GM12864 (cell line): ENCODE measurements around the gene SORCS2.
"Not testable (repeated sequence)": the region's sequence is repeated elsewhere in the genome, so short reads cannot be mapped to it uniquely, and the experiment has no call there.

Experiments
- DNase-seq: peaks from one replicate; pipeline ENCODE4 v3.0.0-alpha.2; 2011; ENCODE audit warnings: low read depth
- H3K4me3 ChIP-seq: 2 replicates; pipeline ENCODE4 v1.5.1; 2011; ENCODE audit warnings: mild to moderate bottlenecking, low read depth, low read length, control low read depth
- CTCF ChIP-seq: IDR thresholded peaks from 2 replicates; pipeline ENCODE4 v1.5.1; 2011; ENCODE audit warnings: low read depth, mild to moderate bottlenecking, moderate library complexity, low read length, control low read depth, inconsistent platforms; ENCODE audit errors: missing control alignments

Gene SORCS2

GRCh38 chr4:7159923-7160322 lies 32.4 kb upstream of the SORCS2 start:
- H3K4me3 ChIP-seq = no peak overlapping the region
- no peak for TF ChIP-seq CTCF
- no peak for DNase-seq

- H3K4me3 ChIP-seq = no peak overlapping the region
- no peak for DNase-seq
- no peak for TF ChIP-seq CTCF
These were observed 31.9 kb upstream of the SORCS2 start for GRCh38 chr4:7160439-7160838.

- no peak for TF ChIP-seq CTCF
- no peak overlapping the region for H3K4me3 ChIP-seq
- no peak for DNase-seq
These were observed 31.3 kb upstream of the SORCS2 start for GRCh38 chr4:7160951-7161440.

- no peak overlapping the region for H3K4me3 ChIP-seq
- no peak for TF ChIP-seq CTCF
These were observed 30.6 kb upstream of the SORCS2 start for GRCh38 chr4:7161721-7162214.

GRCh38 chr4:7165056-7165873 lies 27.1 kb upstream of the SORCS2 start:
- H3K4me3 ChIP-seq, DNase-seq: not testable (repeated sequence)

More at GRCh38 chr4:7161721-7162214, 30.6 kb upstream of the SORCS2 start:
- DNase-seq = no peak

GRCh38 chr4:7165874-7166201 lies 26.5 kb upstream of the SORCS2 start:
- no peak overlapping the region for H3K4me3 ChIP-seq
- TF ChIP-seq CTCF = no peak
- DNase-seq = no peak

- no peak for DNase-seq
- no peak for TF ChIP-seq CTCF
- H3K4me3 ChIP-seq = no peak overlapping the region
These were observed 26.1 kb upstream of the SORCS2 start for GRCh38 chr4:7166237-7166636.
